Measurements from ENCODE around the gene OGT. TPM values are rescaled to one million over a fixed set of nuclear protein-coding genes. Genes with fewer than 3 reads are reported as not detected.

OGT gene
- total and polyA plus RNA-seq, 10 of the 15 experiments (the other 5 are each of a cell fraction or from before 2014, with no cell fraction given), result 38.2 to 671 (median 107) TPM

- TF ChIP-seq, protein P1, sequence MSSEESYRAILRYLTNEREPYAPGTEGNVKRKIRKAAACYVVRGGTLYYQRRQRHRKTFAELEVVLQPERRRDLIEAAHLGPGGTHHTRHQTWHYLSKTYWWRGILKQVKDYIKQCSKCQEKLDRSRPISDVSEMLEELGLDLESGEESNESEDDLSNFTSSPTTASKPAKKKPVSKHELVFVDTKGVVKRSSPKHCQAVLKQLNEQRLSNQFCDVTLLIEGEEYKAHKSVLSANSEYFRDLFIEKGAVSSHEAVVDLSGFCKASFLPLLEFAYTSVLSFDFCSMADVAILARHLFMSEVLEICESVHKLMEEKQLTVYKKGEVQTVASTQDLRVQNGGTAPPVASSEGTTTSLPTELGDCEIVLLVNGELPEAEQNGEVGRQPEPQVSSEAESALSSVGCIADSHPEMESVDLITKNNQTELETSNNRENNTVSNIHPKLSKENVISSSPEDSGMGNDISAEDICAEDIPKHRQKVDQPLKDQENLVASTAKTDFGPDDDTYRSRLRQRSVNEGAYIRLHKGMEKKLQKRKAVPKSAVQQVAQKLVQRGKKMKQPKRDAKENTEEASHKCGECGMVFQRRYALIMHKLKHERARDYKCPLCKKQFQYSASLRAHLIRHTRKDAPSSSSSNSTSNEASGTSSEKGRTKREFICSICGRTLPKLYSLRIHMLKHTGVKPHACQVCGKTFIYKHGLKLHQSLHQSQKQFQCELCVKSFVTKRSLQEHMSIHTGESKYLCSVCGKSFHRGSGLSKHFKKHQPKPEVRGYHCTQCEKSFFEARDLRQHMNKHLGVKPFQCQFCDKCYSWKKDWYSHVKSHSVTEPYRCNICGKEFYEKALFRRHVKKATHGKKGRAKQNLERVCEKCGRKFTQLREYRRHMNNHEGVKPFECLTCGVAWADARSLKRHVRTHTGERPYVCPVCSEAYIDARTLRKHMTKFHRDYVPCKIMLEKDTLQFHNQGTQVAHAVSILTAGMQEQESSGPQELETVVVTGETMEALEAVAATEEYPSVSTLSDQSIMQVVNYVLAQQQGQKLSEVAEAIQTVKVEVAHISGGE (CRISPR knock-in tag; IDR thresholded peaks at IDR 0.05), result no peak
- TF ChIP-seq NFIC (IDR thresholded peaks at IDR 0.05; ENCODE audit: low read depth, low read length), result no peak
- TF ChIP-seq KAT2A (conservative IDR thresholded peaks at IDR 0.05; ENCODE audit: control insufficient read depth, low read depth, low read length), result no peak
- TF ChIP-seq MYC (IDR thresholded peaks at IDR 0.05; ENCODE audit: insufficient read depth, insufficient read length, insufficient replicate concordance, low read length, severe bottlenecking), result peak; percentile 46
- peak in 1 of 2 experiments; percentile 59; a peak in 1 of 4 replicates for TF ChIP-seq ETV6 (conservative IDR thresholded peaks at IDR 0.05 in 1 of 2, IDR thresholded peaks at IDR 0.05 in 1 of 2; ENCODE audit: borderline replicate concordance in 1 of 2, low read depth in 1 of 2)
- TF ChIP-seq PKNOX1 (IDR thresholded peaks at IDR 0.05), result peak; percentile 41
- TF ChIP-seq, protein P2, sequence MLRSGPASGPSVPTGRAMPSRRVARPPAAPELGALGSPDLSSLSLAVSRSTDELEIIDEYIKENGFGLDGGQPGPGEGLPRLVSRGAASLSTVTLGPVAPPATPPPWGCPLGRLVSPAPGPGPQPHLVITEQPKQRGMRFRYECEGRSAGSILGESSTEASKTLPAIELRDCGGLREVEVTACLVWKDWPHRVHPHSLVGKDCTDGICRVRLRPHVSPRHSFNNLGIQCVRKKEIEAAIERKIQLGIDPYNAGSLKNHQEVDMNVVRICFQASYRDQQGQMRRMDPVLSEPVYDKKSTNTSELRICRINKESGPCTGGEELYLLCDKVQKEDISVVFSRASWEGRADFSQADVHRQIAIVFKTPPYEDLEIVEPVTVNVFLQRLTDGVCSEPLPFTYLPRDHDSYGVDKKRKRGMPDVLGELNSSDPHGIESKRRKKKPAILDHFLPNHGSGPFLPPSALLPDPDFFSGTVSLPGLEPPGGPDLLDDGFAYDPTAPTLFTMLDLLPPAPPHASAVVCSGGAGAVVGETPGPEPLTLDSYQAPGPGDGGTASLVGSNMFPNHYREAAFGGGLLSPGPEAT (IDR thresholded peaks at IDR 0.05; ENCODE audit: low read depth), result peak; percentile 62
- TF ChIP-seq RELA (IDR thresholded peaks at IDR 0.05; ENCODE audit: borderline replicate concordance, partially characterized antibody), result no peak
- TF ChIP-seq, protein P3, sequence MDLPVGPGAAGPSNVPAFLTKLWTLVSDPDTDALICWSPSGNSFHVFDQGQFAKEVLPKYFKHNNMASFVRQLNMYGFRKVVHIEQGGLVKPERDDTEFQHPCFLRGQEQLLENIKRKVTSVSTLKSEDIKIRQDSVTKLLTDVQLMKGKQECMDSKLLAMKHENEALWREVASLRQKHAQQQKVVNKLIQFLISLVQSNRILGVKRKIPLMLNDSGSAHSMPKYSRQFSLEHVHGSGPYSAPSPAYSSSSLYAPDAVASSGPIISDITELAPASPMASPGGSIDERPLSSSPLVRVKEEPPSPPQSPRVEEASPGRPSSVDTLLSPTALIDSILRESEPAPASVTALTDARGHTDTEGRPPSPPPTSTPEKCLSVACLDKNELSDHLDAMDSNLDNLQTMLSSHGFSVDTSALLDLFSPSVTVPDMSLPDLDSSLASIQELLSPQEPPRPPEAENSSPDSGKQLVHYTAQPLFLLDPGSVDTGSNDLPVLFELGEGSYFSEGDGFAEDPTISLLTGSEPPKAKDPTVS (IDR thresholded peaks at IDR 0.05; ENCODE audit: low read depth, low read length), result no peak
- no peak for TF ChIP-seq NFXL1 (IDR thresholded peaks at IDR 0.05; ENCODE audit: borderline replicate concordance)
- TF ChIP-seq PRDM15 (CRISPR knock-in tag; IDR thresholded peaks at IDR 0.05), result no peak
- TF ChIP-seq RCOR1 (conservative IDR thresholded peaks at IDR 0.05; ENCODE audit: low read depth, low read length), result no peak
- no peak for TF ChIP-seq SP1 (IDR thresholded peaks at IDR 0.05; ENCODE audit: low read depth, low read length)
- no peak for TF ChIP-seq CHD4 (IDR thresholded peaks at IDR 0.05)
- TF ChIP-seq NR2F1 (conservative IDR thresholded peaks at IDR 0.05), result peak; percentile 55
- TF ChIP-seq HDAC2 (IDR thresholded peaks at IDR 0.05), result no peak
- no peak for TF ChIP-seq SUZ12 (IDR thresholded peaks at IDR 0.05; ENCODE audit: unreplicated experiment)
- peak; percentile 57; the same call in 1 of the 2 replicates for TF ChIP-seq MTA2 (IDR thresholded peaks at IDR 0.05; ENCODE audit: low read depth)
Observed at GRCh38 chrX:71532753-71533425, at the start of gene OGT (continued).

All from GM12878 (cell line).